ENCODE results near the gene THEMIS.
"Not testable (repeated sequence)": the region's sequence is repeated elsewhere in the genome, so short reads cannot be mapped to it uniquely, and the experiment has no call there.

The THEMIS gene

GRCh38 chr6:127786109-127786508 lies 114.7 kb downstream of the THEMIS start:
- no peak for DNase-seq
- TF ChIP-seq POLR2A (IDR thresholded peaks at IDR 0.05; ENCODE audit: low read length) (no peak), GATA1 (IDR thresholded peaks at IDR 0.05; ENCODE audit: low read depth, low read length) (no peak)

DNA sequence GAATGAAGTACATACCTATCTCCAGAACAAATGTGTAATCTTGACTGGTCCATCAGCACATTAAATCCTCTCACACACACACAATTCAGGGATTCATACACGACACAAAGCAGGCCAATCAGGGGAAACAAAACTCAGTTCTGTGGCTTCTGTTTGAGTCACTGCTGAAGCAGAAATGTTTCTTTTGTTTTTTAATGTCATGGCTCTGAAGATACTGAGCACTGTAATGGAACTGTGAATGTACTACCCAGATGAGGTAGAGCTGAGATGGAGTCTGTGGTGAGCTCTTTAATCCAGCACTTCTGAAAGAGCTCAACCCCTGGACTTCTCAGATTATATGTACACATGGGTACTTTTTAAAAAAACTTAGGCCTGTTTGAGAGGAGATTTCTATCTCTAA lies 116.4 kb downstream of the THEMIS start:
- no peak for DNase-seq
- no peak for TF ChIP-seq POLR2A (IDR thresholded peaks at IDR 0.05; ENCODE audit: low read length)
- TF ChIP-seq GATA1 (IDR thresholded peaks at IDR 0.05; ENCODE audit: low read depth, low read length) = no peak

DNA sequence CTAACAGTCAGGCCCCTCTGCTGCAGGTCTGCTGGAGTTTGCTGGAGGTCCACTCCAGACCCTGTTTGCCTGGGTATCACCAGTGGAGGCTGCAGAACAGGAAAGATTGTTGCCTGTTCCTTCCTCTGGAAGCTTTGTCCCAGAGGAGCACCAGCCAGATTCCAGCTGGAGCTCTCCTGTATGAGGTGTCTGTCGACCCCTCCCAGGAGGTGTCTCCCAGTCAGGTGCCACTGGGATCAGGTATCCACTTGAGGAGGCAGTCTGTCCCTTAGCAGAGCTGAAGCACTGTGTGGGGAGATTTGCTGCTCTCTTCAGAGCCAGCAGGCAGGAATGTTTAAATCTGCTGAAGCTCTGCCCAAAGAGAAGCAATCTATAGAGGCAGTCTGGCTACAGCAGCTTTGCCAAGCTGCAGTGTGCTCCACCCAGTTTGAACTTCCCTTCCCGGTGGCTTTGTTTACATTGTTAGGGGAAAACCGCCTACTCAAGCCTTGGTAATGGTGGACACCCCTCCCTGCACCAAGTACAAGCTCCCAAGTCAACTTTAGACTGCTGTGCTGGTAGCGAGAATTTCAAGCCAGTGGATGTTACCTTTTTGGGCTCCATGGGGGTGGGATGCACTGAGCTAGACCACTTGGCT lies 119.1 kb downstream of the THEMIS start:
- DNase-seq = not testable (repeated sequence)

DNA sequence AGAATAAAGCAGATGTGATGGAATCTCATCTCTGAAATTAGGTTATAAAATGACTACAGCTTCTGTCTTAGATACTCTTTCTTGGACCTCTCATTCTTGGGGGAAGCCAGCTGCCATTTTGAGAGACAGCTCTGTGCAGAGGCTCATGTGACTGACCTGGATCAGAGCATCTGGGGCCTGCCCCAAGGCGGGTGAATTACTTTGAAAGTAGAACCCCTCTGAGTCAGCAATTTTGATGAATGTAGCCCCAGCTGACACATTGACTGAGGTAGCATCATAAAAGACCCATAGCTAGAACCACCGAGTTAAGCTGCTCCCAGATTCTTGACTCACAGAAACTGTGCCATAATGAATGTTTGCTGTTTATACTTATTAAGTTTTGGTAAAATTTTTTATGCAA lies 124.5 kb downstream of the THEMIS start:
- no peak for TF ChIP-seq GATA1 (IDR thresholded peaks at IDR 0.05; ENCODE audit: low read depth, low read length)
- TF ChIP-seq POLR2A (IDR thresholded peaks at IDR 0.05; ENCODE audit: low read length) = no peak
- no peak for DNase-seq

DNA sequence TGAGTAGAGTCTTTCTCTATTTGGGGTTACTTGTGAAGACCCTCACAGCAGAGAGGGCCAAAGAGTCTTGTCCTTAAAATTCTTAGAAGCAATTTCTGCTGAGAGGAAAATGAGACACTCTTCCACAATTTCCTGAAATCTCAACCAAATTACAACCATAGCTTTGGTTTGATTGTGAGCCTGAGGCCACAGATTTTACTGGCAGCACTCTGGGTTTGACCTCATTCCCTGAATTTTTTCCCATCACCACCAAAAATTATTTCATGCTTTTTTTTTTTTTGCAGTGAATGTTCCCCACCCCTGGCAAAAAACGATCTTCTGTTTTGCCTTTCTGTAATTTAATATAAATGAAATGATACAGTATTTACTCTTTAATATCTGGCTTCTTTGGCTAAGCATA lies 125.5 kb downstream of the THEMIS start:
- TF ChIP-seq GATA1 (IDR thresholded peaks at IDR 0.05; ENCODE audit: low read depth, low read length) (no peak), POLR2A (IDR thresholded peaks at IDR 0.05; ENCODE audit: low read length) (no peak)

DNA sequence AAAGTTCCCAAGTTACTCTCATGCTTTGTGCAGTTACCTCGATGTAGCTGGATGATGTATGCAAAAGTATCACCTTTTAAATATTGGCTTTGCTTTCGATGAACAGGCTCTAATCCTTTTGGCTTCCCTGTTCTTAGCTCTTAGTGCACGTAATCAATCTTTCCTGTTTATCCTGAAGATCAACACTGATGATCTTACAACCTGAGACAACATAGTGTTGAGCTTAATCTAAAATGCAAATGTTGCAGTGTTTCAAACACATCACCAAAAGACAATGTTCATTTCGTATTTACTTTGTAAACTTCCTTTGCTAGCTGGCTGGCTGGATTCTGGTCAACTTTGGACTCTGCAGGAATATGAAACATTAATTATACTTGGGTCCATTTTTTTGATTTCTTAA lies 132.1 kb downstream of the THEMIS start:
- TF ChIP-seq POLR2A (IDR thresholded peaks at IDR 0.05; ENCODE audit: low read length) (no peak), GATA1 (IDR thresholded peaks at IDR 0.05; ENCODE audit: low read depth, low read length) (no peak)

More for the DNA sequence above, 125.5 kb downstream of the THEMIS start:
- DNase-seq = no peak

GRCh38 chr6:127768223-127768622 lies 132.6 kb downstream of the THEMIS start:
- DNase-seq = no peak
- TF ChIP-seq POLR2A (IDR thresholded peaks at IDR 0.05; ENCODE audit: low read length) (no peak), GATA1 (IDR thresholded peaks at IDR 0.05; ENCODE audit: low read depth, low read length) (no peak)

More for the DNA sequence above, 132.1 kb downstream of the THEMIS start:
- no peak for DNase-seq

DNA sequence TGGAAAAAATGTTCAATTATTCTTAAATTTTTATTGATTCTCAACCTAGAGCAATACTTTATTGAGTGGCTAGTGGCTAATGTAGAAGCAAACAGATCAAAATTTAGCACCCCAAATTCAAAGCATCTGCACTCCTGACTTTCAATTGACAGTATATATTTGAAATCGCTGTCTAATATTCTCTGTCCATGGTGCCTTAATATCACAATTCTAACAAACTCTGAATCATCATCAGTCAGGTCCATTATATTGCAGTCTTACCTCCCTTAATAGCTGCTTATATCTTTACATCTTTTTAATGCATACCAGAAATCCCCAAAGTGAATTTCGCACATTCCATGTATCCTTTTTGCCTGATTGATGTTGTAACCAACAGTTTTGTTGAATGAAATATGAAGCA lies 134.9 kb downstream of the THEMIS start:
- no peak for TF ChIP-seq GATA1 (IDR thresholded peaks at IDR 0.05; ENCODE audit: low read depth, low read length)
- no peak for TF ChIP-seq POLR2A (IDR thresholded peaks at IDR 0.05; ENCODE audit: low read length)

GRCh38 chr6:127762284-127762683 lies 138.6 kb downstream of the THEMIS start:
- no peak for TF ChIP-seq GATA1 (IDR thresholded peaks at IDR 0.05; ENCODE audit: low read depth, low read length)
- no peak for TF ChIP-seq POLR2A (IDR thresholded peaks at IDR 0.05; ENCODE audit: low read length)
- DNase-seq = no peak

More for the DNA sequence above, 134.9 kb downstream of the THEMIS start:
- no peak for DNase-seq

DNA sequence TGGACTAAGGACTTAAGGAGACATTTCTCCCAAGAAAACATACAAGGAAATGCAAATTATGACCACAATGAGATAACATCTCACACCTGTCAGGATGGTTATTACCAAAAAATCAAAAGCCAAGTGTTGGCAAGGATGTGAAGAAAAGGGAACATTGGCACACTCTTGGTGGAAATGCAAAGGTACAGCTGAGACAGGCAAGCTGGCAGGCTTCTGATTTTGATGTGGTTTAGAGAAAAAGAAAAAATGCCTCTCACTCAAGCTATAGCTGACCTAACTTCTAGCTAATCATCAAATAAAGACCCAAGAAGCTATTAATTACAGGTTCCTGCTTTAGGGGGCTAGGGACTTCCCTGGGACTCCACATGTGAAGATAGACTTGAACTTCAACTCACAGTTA lies 139.8 kb downstream of the THEMIS start:
- DNase-seq = no peak
- no peak for TF ChIP-seq GATA1 (IDR thresholded peaks at IDR 0.05; ENCODE audit: low read depth, low read length)
- TF ChIP-seq POLR2A (IDR thresholded peaks at IDR 0.05; ENCODE audit: low read length) = no peak

GRCh38 chr6:127749095-127749494 lies 151.8 kb downstream of the THEMIS start:
- no peak for TF ChIP-seq GATA1 (IDR thresholded peaks at IDR 0.05; ENCODE audit: low read depth, low read length)
- TF ChIP-seq POLR2A (IDR thresholded peaks at IDR 0.05; ENCODE audit: low read length) = no peak
- DNase-seq = no peak

- TF ChIP-seq GATA1 (IDR thresholded peaks at IDR 0.05; ENCODE audit: low read depth, low read length) = no peak
- TF ChIP-seq POLR2A (IDR thresholded peaks at IDR 0.05; ENCODE audit: low read length) = no peak
- no peak for DNase-seq
Observed at GRCh38 chr6:127748290-127748689, 152.6 kb downstream of the THEMIS start.

DNA sequence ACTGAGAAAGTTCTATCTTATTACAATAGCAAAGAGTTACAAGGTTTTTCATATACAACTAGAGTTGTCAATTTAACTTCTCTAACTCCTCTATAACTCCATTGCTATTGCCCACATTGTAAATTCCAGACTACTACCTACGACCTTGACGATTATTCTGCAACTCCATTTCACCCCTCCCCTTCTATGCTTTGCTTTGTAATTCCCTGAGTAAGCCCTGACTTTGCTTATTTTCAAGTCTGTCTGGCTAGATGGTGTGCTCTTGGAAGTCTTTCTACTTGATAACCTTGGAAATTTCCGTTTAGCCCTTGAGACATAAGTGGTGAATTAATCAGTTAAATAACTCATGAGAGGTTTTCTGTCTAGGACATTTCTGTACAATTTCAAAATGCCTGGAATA lies 162.4 kb downstream of the THEMIS start:
- no peak for TF ChIP-seq POLR2A (IDR thresholded peaks at IDR 0.05; ENCODE audit: low read length)
- no peak for TF ChIP-seq GATA1 (IDR thresholded peaks at IDR 0.05; ENCODE audit: low read depth, low read length)
- DNase-seq = no peak

DNA sequence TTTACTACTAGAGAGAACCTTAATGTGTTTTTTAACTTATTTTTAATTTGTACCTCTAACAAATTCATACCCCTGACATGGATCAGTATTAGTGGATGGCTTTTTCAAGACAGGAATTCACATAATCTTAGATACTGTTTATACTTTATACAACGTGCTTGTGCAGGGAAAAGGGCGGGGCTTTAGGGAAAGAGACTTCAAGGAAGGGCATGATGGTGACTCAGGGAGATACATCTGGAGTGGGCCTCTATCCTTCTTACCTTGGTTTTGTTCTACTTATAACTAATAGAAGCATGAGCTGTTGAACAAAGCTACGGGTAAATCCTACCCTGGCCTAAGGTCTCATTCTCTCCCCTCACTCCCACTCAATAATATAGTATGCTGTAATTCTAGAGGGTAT lies 163.1 kb downstream of the THEMIS start:
- no peak for DNase-seq
- TF ChIP-seq GATA1 (IDR thresholded peaks at IDR 0.05; ENCODE audit: low read depth, low read length) = no peak
- no peak for TF ChIP-seq POLR2A (IDR thresholded peaks at IDR 0.05; ENCODE audit: low read length)

DNA sequence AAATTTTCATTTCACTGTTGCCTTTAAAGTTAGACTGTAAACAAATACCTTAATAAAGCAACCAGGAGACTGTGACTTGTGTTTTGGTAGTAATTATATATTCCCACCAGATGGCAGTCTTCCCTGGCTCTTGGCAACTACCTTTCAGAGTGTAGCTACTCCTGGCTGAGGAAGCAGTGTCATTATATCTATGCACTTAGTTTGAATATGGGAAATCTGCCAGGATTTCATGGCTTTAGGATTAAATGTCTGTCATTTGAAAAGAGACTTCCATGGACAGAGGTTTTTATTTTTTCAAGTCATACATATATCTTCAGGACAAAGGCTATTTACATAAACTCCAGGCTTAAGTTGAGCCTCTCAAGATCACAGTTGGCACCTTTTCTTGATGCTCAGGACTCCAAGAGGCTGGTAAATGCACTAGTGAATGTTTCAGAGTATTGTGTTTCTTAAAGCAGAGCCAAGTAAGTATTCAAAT lies 163.8 kb downstream of the THEMIS start:
- peak; percentile 39 to 66 for DNase-seq
- TF ChIP-seq GATA1 (IDR thresholded peaks at IDR 0.05; ENCODE audit: low read depth, low read length) (no peak), POLR2A (IDR thresholded peaks at IDR 0.05; ENCODE audit: low read length) (no peak)

Measured in erythroblast (primary cell).